Peyer's patch (tissue), 4 donors: Measurements from ENCODE around the gene TOPAZ1. TPM values are rescaled to one million over a fixed set of nuclear protein-coding genes. Genes with fewer than 3 reads are reported as not detected.

Experiments used
- DNase-seq, 3 donors: peaks; one replicate each; pipeline ENCODE4 v3.0.0-alpha.2; 2017 to 2019
- H3K27ac ChIP-seq, 4 donors: fragments of 200-600 bp; sonication (generic); one replicate each; pipeline ENCODE4 v1.5.1; 2016 to 2019
- H3K27me3 ChIP-seq, 2 donors: fragments of 200-600 bp; sonication (generic); one replicate each; pipeline ENCODE4 v1.5.1; 2019
- H3K36me3 ChIP-seq, 3 donors: fragments of 200-600 bp; sonication (generic); one replicate each; pipeline ENCODE4 v1.5.1; 2016 to 2019
- H3K4me1 ChIP-seq, 4 donors: fragments of 200-600 bp; sonication (generic); one replicate each; pipeline ENCODE4 v1.5.1; 2016 to 2019
- H3K4me3 ChIP-seq, 4 donors: fragments of 200-600 bp; sonication (generic); 1 replicate in 3 of 4; 2 replicates in 1 of 4; pipeline ENCODE4 v1.5.1; 2016 to 2019; ENCODE audit warnings: mild to moderate bottlenecking in 1 of 4
- H3K9me3 ChIP-seq, 4 donors: fragments of 200-600 bp; sonication (generic); one replicate each; pipeline ENCODE4 v1.5.1; 2016 to 2019; ENCODE audit warnings: mild to moderate bottlenecking in 1 of 4
- POLR2A ChIP-seq, 2 donors: fragments of 450-650 bp; IDR thresholded peaks; one replicate each; pipeline ENCODE4 v1.5.1; 2017; ENCODE audit warnings: antibody characterized with exemption in 2 of 2, mild to moderate bottlenecking in 2 of 2, moderate library complexity in 2 of 2
- total RNA-seq, 4 donors: library from RNA; depleted of rRNA; stranded (reverse); fragments of >200 nt; gene quantifications; one replicate each; pipeline ENCODE4 v1.1.0, GENCODE V29; 2016
- TF ChIP-seq, protein P1 (sequence below), 6 experiments: fragments of 450-650 bp in 4 of 6; fragments of 200-600 bp in 2 of 6; sonication (generic) in 1 of 6; IDR thresholded peaks; one replicate each; pipeline ENCODE4 v1.5.1; 2017 to 2019; ENCODE audit warnings: antibody characterized with exemption in 6 of 6, mild to moderate bottlenecking in 3 of 6, moderate library complexity in 1 of 6

The TOPAZ1 gene
- total RNA-seq, 4 donors from 2014 or later: not detected

DNA sequence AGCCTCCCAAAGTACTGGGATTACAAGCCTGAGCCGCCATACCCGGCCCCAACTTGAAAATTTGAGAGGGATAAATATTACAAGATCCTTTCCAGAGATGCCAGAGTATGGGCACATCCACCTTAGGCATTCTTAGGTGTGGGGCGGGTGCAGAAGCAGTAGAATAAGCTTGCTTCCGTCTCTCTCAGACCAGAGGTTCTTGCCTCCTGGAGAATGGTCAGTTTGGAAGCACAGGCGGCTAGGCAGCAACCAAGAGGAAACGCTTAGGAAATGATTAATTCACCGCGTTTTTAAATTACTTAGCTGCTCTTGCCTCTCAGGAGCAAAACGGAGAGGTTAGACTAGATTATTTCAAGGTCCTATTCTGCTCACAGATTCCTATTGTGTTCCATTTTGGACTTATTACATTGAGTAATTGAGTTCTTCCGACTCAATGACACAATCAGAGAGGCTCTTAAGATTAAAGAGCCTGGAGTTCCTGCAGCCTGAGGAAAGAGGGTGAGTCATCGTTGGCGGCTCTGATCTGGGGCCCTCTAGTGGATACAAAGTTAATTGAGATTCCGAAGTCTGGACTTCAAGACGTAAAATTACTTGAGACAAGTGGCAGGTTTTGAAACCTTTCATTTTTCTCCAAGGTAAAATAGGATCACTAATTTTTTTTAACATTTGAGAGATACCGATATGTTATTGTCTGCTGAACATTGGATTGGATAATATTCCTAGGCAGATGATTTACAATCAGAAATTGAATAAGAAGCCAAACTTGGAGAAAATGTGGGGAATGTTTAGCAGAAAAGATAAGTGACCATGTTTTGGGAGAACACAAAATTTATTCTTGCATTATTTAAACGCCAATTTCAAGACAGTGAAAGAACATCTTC, 5.8 kb upstream of the TOPAZ1 start:
- peak in 2 of 3 donors; percentile 27 to 81 for DNase-seq
- Histone ChIP-seq H3K36me3 (no peaks in the 10 kb centered on the region), H3K4me1 (no peaks in the 10 kb centered on the region), H3K9me3 (no peaks in the 10 kb centered on the region), H3K27me3 (no peaks in the 10 kb centered on the region), H3K27ac (peak overlapping the region in 1 of 4 donors; percentile 15), H3K4me3 (no peak overlapping the region)
- TF ChIP-seq, protein P1, sequence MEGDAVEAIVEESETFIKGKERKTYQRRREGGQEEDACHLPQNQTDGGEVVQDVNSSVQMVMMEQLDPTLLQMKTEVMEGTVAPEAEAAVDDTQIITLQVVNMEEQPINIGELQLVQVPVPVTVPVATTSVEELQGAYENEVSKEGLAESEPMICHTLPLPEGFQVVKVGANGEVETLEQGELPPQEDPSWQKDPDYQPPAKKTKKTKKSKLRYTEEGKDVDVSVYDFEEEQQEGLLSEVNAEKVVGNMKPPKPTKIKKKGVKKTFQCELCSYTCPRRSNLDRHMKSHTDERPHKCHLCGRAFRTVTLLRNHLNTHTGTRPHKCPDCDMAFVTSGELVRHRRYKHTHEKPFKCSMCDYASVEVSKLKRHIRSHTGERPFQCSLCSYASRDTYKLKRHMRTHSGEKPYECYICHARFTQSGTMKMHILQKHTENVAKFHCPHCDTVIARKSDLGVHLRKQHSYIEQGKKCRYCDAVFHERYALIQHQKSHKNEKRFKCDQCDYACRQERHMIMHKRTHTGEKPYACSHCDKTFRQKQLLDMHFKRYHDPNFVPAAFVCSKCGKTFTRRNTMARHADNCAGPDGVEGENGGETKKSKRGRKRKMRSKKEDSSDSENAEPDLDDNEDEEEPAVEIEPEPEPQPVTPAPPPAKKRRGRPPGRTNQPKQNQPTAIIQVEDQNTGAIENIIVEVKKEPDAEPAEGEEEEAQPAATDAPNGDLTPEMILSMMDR (IDR thresholded peaks at IDR 0.05): peak in 4 of 6 experiments; percentile 71 to 84 (median 79)
- TF ChIP-seq POLR2A (IDR thresholded peaks at IDR 0.05): no peak

DNA sequence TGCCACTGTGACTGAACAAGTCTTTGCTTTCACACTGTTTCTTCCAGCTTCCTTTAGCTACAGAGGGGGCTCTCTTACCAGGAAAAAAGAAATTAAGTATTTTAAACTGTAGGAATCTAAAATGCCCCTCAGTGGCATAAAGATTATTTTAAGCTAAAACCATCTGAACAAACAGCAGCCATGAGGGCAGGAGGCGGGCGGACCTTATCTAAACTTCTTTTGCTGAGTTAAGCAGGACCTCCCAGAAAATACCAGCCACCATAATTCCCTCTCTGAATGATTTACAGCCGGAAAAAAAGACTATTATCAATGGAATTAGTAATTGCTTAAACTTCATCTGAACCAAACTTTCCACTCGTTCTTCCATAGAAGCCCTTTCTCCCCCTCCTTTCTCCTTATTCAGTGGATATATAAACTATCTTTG, 5.2 kb upstream of the TOPAZ1 start:
- no peak overlapping the region for H3K27ac ChIP-seq

DNA sequence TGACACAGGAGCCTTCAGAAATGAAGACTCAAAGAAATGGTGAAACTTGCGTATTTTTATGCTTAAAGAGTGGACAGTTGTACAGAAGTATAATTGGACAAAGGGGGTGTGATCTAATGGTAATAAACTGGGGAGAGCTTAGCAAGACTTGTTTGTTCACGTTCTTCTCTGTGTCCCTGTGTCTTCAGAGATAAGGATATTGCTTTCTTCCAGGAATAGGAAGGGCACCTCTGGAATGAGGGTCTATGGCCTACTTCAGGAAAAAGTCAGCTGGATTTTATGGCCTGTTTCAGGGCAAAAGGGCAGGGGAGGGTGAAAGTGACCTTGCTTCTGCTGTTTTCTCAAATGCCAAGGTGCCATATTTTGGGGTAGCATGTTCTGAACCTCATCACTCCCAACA, 4.5 kb upstream of the TOPAZ1 start:
- no peak for DNase-seq
- TF ChIP-seq POLR2A (IDR thresholded peaks at IDR 0.05): no peak
- TF ChIP-seq, protein P1 (IDR thresholded peaks at IDR 0.05): no peak
- no peak overlapping the region for H3K27ac ChIP-seq

More for the DNA sequence above, 5.2 kb upstream of the TOPAZ1 start:
- no peaks in the 10 kb centered on the region for H3K36me3 ChIP-seq
- H3K4me1 ChIP-seq: no peaks in the 10 kb centered on the region
- no peak for DNase-seq
- no peak overlapping the region for H3K4me3 ChIP-seq
- no peaks in the 10 kb centered on the region for H3K9me3 ChIP-seq
- no peaks in the 10 kb centered on the region for H3K27me3 ChIP-seq
- TF ChIP-seq, protein P1 (IDR thresholded peaks at IDR 0.05): no peak
- TF ChIP-seq POLR2A (IDR thresholded peaks at IDR 0.05): no peak

DNA sequence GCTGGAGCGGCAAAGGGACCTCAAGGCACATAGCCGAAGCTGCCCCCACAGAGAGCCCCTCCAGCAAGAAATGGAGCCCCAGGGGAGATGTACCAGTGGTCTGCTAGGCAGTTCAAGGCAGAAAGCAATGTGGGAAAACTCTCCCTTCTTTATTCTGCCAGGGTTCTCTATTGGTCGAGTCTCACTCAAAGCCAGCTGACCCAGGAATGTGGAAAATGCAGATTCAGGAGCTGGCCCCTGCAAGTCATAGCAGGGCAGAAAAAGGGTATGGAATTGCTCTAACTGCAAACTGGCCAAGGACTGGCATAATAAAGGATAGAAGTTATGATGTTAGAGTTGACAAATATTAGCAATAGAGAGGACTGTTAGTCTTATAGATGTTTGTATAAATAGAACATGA, 4.0 kb upstream of the TOPAZ1 start:
- Histone ChIP-seq H3K4me3 (no peak overlapping the region), H3K4me1 (no peaks in the 10 kb centered on the region), H3K27me3 (no peaks in the 10 kb centered on the region), H3K36me3 (no peaks in the 10 kb centered on the region), H3K9me3 (no peaks in the 10 kb centered on the region), H3K27ac (no peak overlapping the region)
- no peak for DNase-seq
- TF ChIP-seq, protein P1 (IDR thresholded peaks at IDR 0.05): no peak
- TF ChIP-seq POLR2A (IDR thresholded peaks at IDR 0.05): no peak

More for the DNA sequence above, 4.5 kb upstream of the TOPAZ1 start:
- no peaks in the 10 kb centered on the region for H3K36me3 ChIP-seq
- H3K4me3 ChIP-seq: no peak overlapping the region
- H3K27me3 ChIP-seq: no peaks in the 10 kb centered on the region
- no peaks in the 10 kb centered on the region for H3K9me3 ChIP-seq
- no peaks in the 10 kb centered on the region for H3K4me1 ChIP-seq

DNA sequence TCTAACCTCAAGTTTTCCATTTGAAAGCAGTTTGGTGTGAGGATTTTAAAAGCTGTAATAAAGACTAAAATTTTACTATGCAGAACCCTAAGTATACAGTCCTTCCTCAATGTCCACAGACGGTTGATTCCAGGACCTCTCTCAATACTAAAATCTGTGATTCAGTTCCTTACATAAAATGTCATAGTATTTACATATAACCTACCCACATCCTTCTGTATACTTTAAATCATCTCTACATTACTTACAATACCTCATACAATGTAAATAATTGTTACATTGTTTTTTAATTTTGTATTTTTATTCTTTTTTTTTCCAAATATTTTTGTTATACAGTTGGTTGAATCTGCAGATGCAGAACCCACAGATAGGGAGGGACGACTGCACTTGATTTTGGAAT, 2.8 kb upstream of the TOPAZ1 start:
- Histone ChIP-seq H3K4me1 (no peaks in the 10 kb centered on the region), H3K27ac (no peak overlapping the region), H3K4me3 (no peak overlapping the region), H3K36me3 (no peaks in the 10 kb centered on the region), H3K9me3 (no peaks in the 10 kb centered on the region), H3K27me3 (no peaks in the 10 kb centered on the region)
- no peak for DNase-seq
- TF ChIP-seq POLR2A (IDR thresholded peaks at IDR 0.05): no peak
- TF ChIP-seq, protein P1 (IDR thresholded peaks at IDR 0.05): no peak
